H1 (cell line): ENCODE results near the gene NMRK1. TPM values are rescaled to one million over a fixed set of nuclear protein-coding genes. Genes with fewer than 3 reads are reported as not detected.

ENCODE experiments used
- CTCF ChIA-PET: fragments of 300-600 bp; sonication (Branson Sonifier 250); formaldehyde crosslinking; loops from one replicate; lab custom pipeline; 2021; ENCODE audit not compliant: partially characterized antibody; lab: Charles Lee
- POLR2A ChIA-PET: fragments of 300-600 bp; sonication (Branson Sonifier 250); formaldehyde crosslinking; loops from one replicate; lab custom pipeline; 2021; ENCODE audit warnings: inconsistent platforms; ENCODE audit not compliant: partially characterized antibody; lab: Charles Lee
- DNase-seq, 2 experiments: peaks; one replicate each; pipeline versions ENCODE4 v3.0.0 to v3.0.0-alpha.2; 2010 to 2022; ENCODE audit warnings: low spot score in 2 of 2, low read depth in 1 of 2, mixed read lengths in 1 of 2
- FAIRE-seq: peaks from 2 replicates; lab custom pipeline; 2011; peaks lifted over from hg19 to GRCh38; lab: Jason Lieb, UNC
- H2AFZ ChIP-seq: 2 replicates; pipeline ENCODE4 v1.8.1; 2012; ENCODE audit warnings: low read length, inconsistent platforms
- H2AK5ac ChIP-seq: 2 replicates; pipeline ENCODE4 v1.6.1; 2013; ENCODE audit warnings: low read depth, low read length
- H2BK120ac ChIP-seq: replicated peaks from 2 replicates; pipeline ENCODE3; 2013; ENCODE audit warnings: low read depth, low read length, inconsistent platforms
- H2BK12ac ChIP-seq: 2 replicates; pipeline ENCODE4 v1.6.1; 2013; ENCODE audit warnings: low read depth, low read length
- H2BK15ac ChIP-seq: 2 replicates; pipeline ENCODE4 v1.6.1; 2013; ENCODE audit warnings: low read length
- H2BK20ac ChIP-seq: 2 replicates; pipeline ENCODE4 v1.6.1; 2013; ENCODE audit warnings: low read length
- H2BK5ac ChIP-seq: 2 replicates; pipeline ENCODE4 v1.6.1; 2013; ENCODE audit warnings: low read depth, low read length
- H3K14ac ChIP-seq: 2 replicates; pipeline ENCODE4 v1.6.1; 2013; ENCODE audit warnings: inconsistent platforms; ENCODE audit not compliant: insufficient read length
- H3K18ac ChIP-seq: 2 replicates; pipeline ENCODE4 v1.6.1; 2013; ENCODE audit warnings: low read length; ENCODE audit errors: extremely low read depth
- H3K23ac ChIP-seq: 2 replicates; pipeline ENCODE4 v1.6.1; 2013; ENCODE audit warnings: inconsistent platforms; ENCODE audit not compliant: insufficient read length
- H3K23me2 ChIP-seq: 2 replicates; pipeline ENCODE4 v1.6.1; 2013; ENCODE audit warnings: low read depth, low read length
- H3K27ac ChIP-seq: 2 replicates; pipeline ENCODE4 v1.6.1; 2011; ENCODE audit warnings: low read depth, low read length, inconsistent platforms
- H3K27me3 ChIP-seq, 4 experiments: replicated peaks in 1 of 4; 1 replicate in 1 of 4; 2 replicates in 3 of 4; pipeline versions ENCODE4 v1.6.1 to v1.8.1; 2011 to 2013; ENCODE audit warnings: low read length in 3 of 4, mild to moderate bottlenecking in 3 of 4, inconsistent platforms in 2 of 4, mixed read lengths in 2 of 4, moderate library complexity in 1 of 4; ENCODE audit not compliant: control insufficient read depth in 3 of 4, insufficient read depth in 3 of 4; ENCODE audit errors: extremely low read depth in 1 of 4
- H3K36me3 ChIP-seq, 4 experiments: 2 replicates each; pipeline versions ENCODE4 v1.6.1 to v1.8.1; 2011 to 2013; ENCODE audit warnings: mild to moderate bottlenecking in 4 of 4, low read length in 3 of 4, moderate library complexity in 2 of 4, control low read depth in 1 of 4, inconsistent platforms in 1 of 4; ENCODE audit not compliant: insufficient read depth in 4 of 4, control insufficient read depth in 2 of 4
- H3K4ac ChIP-seq: replicated peaks from 2 replicates; pipeline ENCODE3; 2013; ENCODE audit warnings: low read length, low read depth, mixed read lengths, inconsistent platforms; ENCODE audit not compliant: insufficient read length
- H3K4me1 ChIP-seq, 4 experiments: replicated peaks in 1 of 4; 1 replicate in 1 of 4; 2 replicates in 3 of 4; pipeline versions ENCODE4 v1.6.1 to v1.8.1; 2011 to 2013; ENCODE audit warnings: low read length in 3 of 4, inconsistent platforms in 2 of 4, mixed read lengths in 1 of 4; ENCODE audit not compliant: insufficient read depth in 4 of 4, control insufficient read depth in 3 of 4
- H3K4me2 ChIP-seq, 2 experiments: 2 replicates each; pipeline versions ENCODE4 v1.6.1 to v1.8.1; 2011 to 2013; ENCODE audit warnings: low read depth in 2 of 2, low read length in 2 of 2, control low read depth in 1 of 2, inconsistent platforms in 1 of 2, mild to moderate bottlenecking in 1 of 2; ENCODE audit not compliant: insufficient read depth in 1 of 2
- H3K4me3 ChIP-seq, 4 experiments: fragments of 200-600, 300-600 bp in 1 of 4; sonication (generic), shearing (Covaris generic), sonication (Bioruptor Twin) in 1 of 4; 2 replicates each; pipeline versions ENCODE4 v1.5.1 to v1.8.1; 2011 to 2016; ENCODE audit warnings: low read length in 4 of 4, low read depth in 3 of 4, control low read depth in 2 of 4, inconsistent platforms in 2 of 4, mild to moderate bottlenecking in 2 of 4, mixed read lengths in 1 of 4, moderate library complexity in 1 of 4; ENCODE audit not compliant: insufficient read depth in 2 of 4; ENCODE audit errors: extremely low read depth in 1 of 4
- H3K56ac ChIP-seq: replicated peaks from 2 replicates; pipeline ENCODE3; 2013; ENCODE audit warnings: low read depth, mild to moderate bottlenecking, mixed read lengths, low read length, inconsistent platforms; ENCODE audit not compliant: insufficient read length
- H3K79me1 ChIP-seq: 2 replicates; pipeline ENCODE4 v1.6.1; 2013; ENCODE audit warnings: low read depth, low read length, control low read depth
- H3K79me2 ChIP-seq, 2 experiments: 2 replicates each; pipeline versions ENCODE4 v1.6.1 to v1.8.1; 2012 to 2013; ENCODE audit warnings: low read length in 2 of 2, mild to moderate bottlenecking in 2 of 2, inconsistent platforms in 1 of 2; ENCODE audit not compliant: insufficient read depth in 2 of 2, control insufficient read depth in 1 of 2
- H3K9ac ChIP-seq, 4 experiments: replicated peaks in 1 of 4; 1 replicate in 1 of 4; 2 replicates in 3 of 4; pipeline versions ENCODE4 v1.6.1 to v1.8.1; 2011 to 2013; ENCODE audit warnings: low read depth in 3 of 4, low read length in 3 of 4, control low read depth in 2 of 4, mild to moderate bottlenecking in 2 of 4, moderate library complexity in 2 of 4, inconsistent platforms in 1 of 4; ENCODE audit errors: extremely low read depth in 1 of 4
- H3K9me3 ChIP-seq, 2 experiments: 2 replicates each; pipeline versions ENCODE4 v1.6.1 to v1.8.1; 2012 to 2013; ENCODE audit warnings: mild to moderate bottlenecking in 2 of 2, moderate library complexity in 2 of 2, control low read depth in 1 of 2, inconsistent platforms in 1 of 2, low read depth in 1 of 2, low read length in 1 of 2, mixed read lengths in 1 of 2; ENCODE audit not compliant: insufficient read depth in 2 of 2
- H4K20me1 ChIP-seq, 2 experiments: replicated peaks in 1 of 2; 2 replicates each; pipeline versions ENCODE3 to v1.8.1; 2011 to 2013; ENCODE audit warnings: inconsistent platforms in 2 of 2, low read length in 2 of 2, mild to moderate bottlenecking in 1 of 2; ENCODE audit not compliant: insufficient read depth in 2 of 2, control insufficient read depth in 1 of 2
- H4K5ac ChIP-seq: 2 replicates; pipeline ENCODE4 v1.6.1; 2013; ENCODE audit warnings: low read length, low read depth, mixed read lengths, inconsistent platforms; ENCODE audit not compliant: insufficient read length
- H4K8ac ChIP-seq: 2 replicates; pipeline ENCODE4 v1.8.0; 2013; ENCODE audit warnings: mild to moderate bottlenecking, moderate library complexity, low read length, inconsistent platforms; ENCODE audit not compliant: insufficient read depth; ENCODE audit errors: extremely low read depth
- H4K91ac ChIP-seq: replicated peaks from 2 replicates; pipeline ENCODE3; 2013; ENCODE audit warnings: low read length, mixed read lengths, inconsistent platforms; ENCODE audit not compliant: insufficient read length
- BCL11A ChIP-seq, 2 experiments: IDR thresholded peaks; one replicate each; pipeline ENCODE4 v1.6.1; 2011; ENCODE audit warnings: low read depth in 2 of 2, low read length in 2 of 2, mild to moderate bottlenecking in 2 of 2
- CEBPB ChIP-seq: IDR thresholded peaks from 2 replicates; pipeline ENCODE4 v1.6.1; 2012; ENCODE audit warnings: low read depth, low read length
- CHD2 ChIP-seq: IDR thresholded peaks from 2 replicates; pipeline ENCODE4 v1.6.1; 2012; ENCODE audit warnings: low read length, improper control_type of control experiment
- KDM5A ChIP-seq: fragments of 200-600 bp; IDR thresholded peaks from 2 replicates; pipeline ENCODE4 v1.7.1; 2012; ENCODE audit warnings: mild to moderate bottlenecking, low read length, inconsistent platforms, mixed read lengths
- POLR2A ChIP-seq, 2 experiments: IDR thresholded peaks; 1 replicate in 1 of 2; 2 replicates in 1 of 2; pipeline ENCODE4 v1.6.1; 2011; ENCODE audit warnings: low read depth in 2 of 2, low read length in 2 of 2, mild to moderate bottlenecking in 2 of 2; ENCODE audit errors: control extremely low read depth in 1 of 2
- YY1 ChIP-seq: IDR thresholded peaks from 2 replicates; pipeline ENCODE4 v1.6.1; 2011; ENCODE audit warnings: low read depth, mild to moderate bottlenecking, low read length
- ZNF274 ChIP-seq: IDR thresholded peaks from 2 replicates; pipeline ENCODE4 v1.7.0; 2012; ENCODE audit warnings: low read length, borderline replicate concordance; ENCODE audit errors: extremely low read depth
- WGBS, 2 experiments: shearing (Covaris generic) in 1 of 2; methylation state at CpG; one replicate each; pipeline versions ENCODE4 v1.1.6 to v1.1.7; 2013 to 2015; ENCODE audit warnings: low lambda C conversion rate in 2 of 2, mixed read lengths in 2 of 2, inconsistent platforms in 1 of 2, low coverage in 1 of 2, missing lambda C conversion rate in 1 of 2; ENCODE audit not compliant: insufficient replicate concordance in 2 of 2, insufficient coverage in 1 of 2, insufficient read length in 1 of 2; ENCODE audit errors: extremely low coverage in 1 of 2, missing lambda C conversion rate in 1 of 2; 5-methylcytosine and 5-hydroxymethylcytosine counted together
- polyA plus RNA-seq, 7 experiments: library from polyadenylated mRNA; depleted of rRNA in 3 of 7; stranded (reverse) in 5 of 7; unstranded in 2 of 7; fragments of >200 nt in 5 of 7; fragments of 200-250 nt in 2 of 7; gene quantifications; 1 replicate in 5 of 7; 2 replicates in 1 of 7; 4 replicates in 1 of 7; pipeline versions ENCODE4 v1.2.1 to v1.2.3, GENCODE V29; 2011 to 2013; ENCODE audit warnings: missing spikeins in 2 of 7, mixed read lengths in 2 of 7
- total RNA-seq: library from RNA; stranded (reverse); fragmentation: NEBNext Ultra II Directional; extraction: Animal tissue kit (Norgen Biotek cat#: 25700); gene quantifications from 2 replicates; pipeline ENCODE4 v1.2.1, GENCODE V29; 2021

NMRK1 gene
- total and polyA plus RNA-seq, 2 of the 8 experiments (the other 6 are each of a cell fraction or from before 2014, with no cell fraction given): 5.8 to 8.1 TPM

DNA sequence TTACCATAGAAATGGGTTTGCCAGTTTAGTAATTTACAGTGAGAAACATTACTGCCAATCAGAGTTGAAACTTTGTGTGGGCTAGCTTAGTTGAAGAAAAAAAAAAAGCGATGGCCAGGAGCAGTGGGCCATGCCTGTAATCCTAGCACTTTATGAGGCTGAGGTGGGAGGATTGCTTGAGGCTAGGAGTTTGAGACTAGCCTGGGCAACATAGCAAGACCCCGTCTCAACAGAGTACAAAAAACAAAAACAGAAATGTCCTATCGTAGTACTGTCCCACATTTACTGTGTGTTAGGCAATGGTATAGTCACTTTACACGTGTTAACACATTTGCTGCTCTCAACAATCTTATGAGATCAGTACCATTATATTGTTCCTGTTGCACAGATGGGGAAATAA is 2.6 kb upstream of the NMRK1 start:
- Histone ChIP-seq H3K56ac (no peak overlapping the region), H3K79me2 (peaks cover 0 to 13% of the 10 kb centered on the region in 2 experiments; a peak in 2 of 4 replicates), H3K4me1 (peaks cover 0 to 5% (median 0%) of the 10 kb centered on the region in 4 experiments; a peak in 2 of 7 replicates), H2AFZ (no peak overlapping the region), H2BK5ac (no peak overlapping the region), H3K27me3 (no peaks in the 10 kb centered on the region), H2BK15ac (no peak overlapping the region), H3K23ac (no peak overlapping the region), H3K4ac (no peak overlapping the region), H3K14ac (no peak overlapping the region), H2BK20ac (no peak overlapping the region), H4K5ac (no peak overlapping the region), H3K23me2 (peaks cover 2% of the 10 kb centered on the region; the same call in 1 of the 2 replicates), H3K9ac (no peak overlapping the region), H3K27ac (no peak overlapping the region), H4K91ac (no peak overlapping the region), H3K18ac (no peak overlapping the region), H4K8ac (no peak overlapping the region), H2BK12ac (no peak overlapping the region), H3K36me3 (no peaks in the 10 kb centered on the region), H2BK120ac (no peak overlapping the region), H2AK5ac (no peak overlapping the region), H3K4me3 (no peak overlapping the region), H3K79me1 (no peaks in the 10 kb centered on the region; the same call in 1 of the 2 replicates), H4K20me1 (peaks cover 0 to 1% of the 10 kb centered on the region in 2 experiments), H3K9me3 (no peaks in the 10 kb centered on the region), H3K4me2 (no peak overlapping the region)
- CTCF ChIA-PET: interaction anchor here (1.1 to 1.3 kb wide), 2 partner anchors 8 to 13 kb away, joined by 3 read pairs; no protein-coding TSS in a partner anchor
- TF ChIP-seq KDM5A: no peak
- no peak for TF ChIP-seq CHD2
- no peak for TF ChIP-seq CEBPB
- TF ChIP-seq YY1: no peak
- no peak for TF ChIP-seq ZNF274
- TF ChIP-seq POLR2A (IDR thresholded peaks at IDR 0.05; ENCODE audit: control extremely low read depth in 1 of 2, low read depth in 2 of 2, low read length in 2 of 2): no peak
- no peak for TF ChIP-seq BCL11A (IDR thresholded peaks at IDR 0.05; ENCODE audit: low read depth in 2 of 2, low read length in 2 of 2)
- DNase-seq (no peak), FAIRE-seq (no peak)
- POLR2A ChIA-PET: interaction anchor here (1.2 kb wide), 1 partner anchor 10 kb away, joined by 3 read pairs; no protein-coding TSS in a partner anchor
- 81% methylated on average over 4 of the region's 4 CpGs; no CpG with 5 or more reads in 1 of the 2 experiments for WGBS, 2 experiments
